Hypothalamus (tissue), 51 donors: ENCODE data around the gene FNBP1L.
A peak's percentile ranks its signal among the peaks of the same experiment; 100 is the strongest.
"Not testable (repeated sequence)": the region's sequence is repeated elsewhere in the genome, so short reads cannot be mapped to it uniquely, and the experiment has no call there.

Source experiments
- DNase-seq, 51 donors: peaks; one replicate each; lab custom pipeline; 2025; lab: John Stamatoyannopoulos, UW

FNBP1L gene

GRCh38 chr1:93585059-93585966 lies 137.4 kb downstream of the FNBP1L start:
- DNase-seq = peak in 25 of 51 donors; percentile 13 to 69 (median 40)

- DNase-seq = no peak
Measured at GRCh38 chr1:93587354-93587753, 139.4 kb downstream of the FNBP1L start.

- DNase-seq = no peak
Measured at GRCh38 chr1:93588206-93588605, 140.3 kb downstream of the FNBP1L start.

GRCh38 chr1:93588955-93589354 lies 141.0 kb downstream of the FNBP1L start:
- DNase-seq = no peak

- DNase-seq = not testable (repeated sequence)
Measured at GRCh38 chr1:93591291-93591675, 143.4 kb downstream of the FNBP1L start.

GRCh38 chr1:93591676-93592550 lies 144.0 kb downstream of the FNBP1L start:
- peak in 3 of 51 donors; percentile 6 to 11 (median 9) for DNase-seq

- no peak for DNase-seq
Measured at GRCh38 chr1:93592551-93592949, 144.6 kb downstream of the FNBP1L start.

GRCh38 chr1:93593854-93594602 lies 146.1 kb downstream of the FNBP1L start:
- DNase-seq = no peak

GRCh38 chr1:93594603-93594880 lies 146.6 kb downstream of the FNBP1L start:
- no peak for DNase-seq

GRCh38 chr1:93595266-93595665 lies 147.3 kb downstream of the FNBP1L start:
- DNase-seq = no peak

GRCh38 chr1:93595743-93596142 lies 147.8 kb downstream of the FNBP1L start:
- no peak for DNase-seq

GRCh38 chr1:93596329-93597089 lies 148.6 kb downstream of the FNBP1L start:
- no peak for DNase-seq

- DNase-seq = peak in 16 of 51 donors; percentile 9 to 64 (median 38)
Measured at GRCh38 chr1:93597709-93598108, 149.8 kb downstream of the FNBP1L start.

GRCh38 chr1:93598396-93598795 lies 150.5 kb downstream of the FNBP1L start:
- DNase-seq = no peak

GRCh38 chr1:93598861-93599439 lies 151.0 kb downstream of the FNBP1L start:
- no peak for DNase-seq

GRCh38 chr1:93599479-93599878 lies 151.6 kb downstream of the FNBP1L start:
- DNase-seq = no peak

- no peak for DNase-seq
Measured at GRCh38 chr1:93600663-93601062, 152.7 kb downstream of the FNBP1L start.

- DNase-seq = no peak
Measured at GRCh38 chr1:93601686-93602085, 153.8 kb downstream of the FNBP1L start.

GRCh38 chr1:93602101-93602500 lies 154.2 kb downstream of the FNBP1L start:
- no peak for DNase-seq

- no peak for DNase-seq
Measured at GRCh38 chr1:93603106-93603505, 155.2 kb downstream of the FNBP1L start.
